A549 (cell line): Measurements from ENCODE around the gene BCDIN3D. TPM values are rescaled to one million over a fixed set of nuclear protein-coding genes. Genes with fewer than 3 reads are reported as not detected.

Experiments
- ATAC-seq, 2 experiments: fragments of 200-7000 bp in 1 of 2; fragments of >200 bp in 1 of 2; cut with Nextera tagmentation in 1 of 2; cut with Tn5 transposase in 1 of 2; 3 replicates each; pipeline versions ENCODE4 v1.8.0 to v1.9.1; 2018 to 2020; ENCODE audit warnings: mild to moderate bottlenecking in 1 of 2, moderate library complexity in 1 of 2
- CTCF ChIA-PET: fragments of 300-600 bp; sonication (Branson Sonifier 250); formaldehyde crosslinking; extraction: SDS; loops from one replicate; lab custom pipeline; 2021; ENCODE audit warnings: antibody characterized with exemption, inconsistent platforms; lab: Yijun Ruan, JAX
- POLR2A ChIA-PET: fragments of 350-600 bp; formaldehyde crosslinking; extraction: SDS; loops from one replicate; lab custom pipeline; 2021; ENCODE audit warnings: antibody characterized with exemption, inconsistent platforms; lab: Yijun Ruan, JAX
- DNase-seq, 2 experiments: peaks; one replicate each; pipeline versions ENCODE4 v3.0.0 to v3.0.0-alpha.2; 2011 to 2016; ENCODE audit warnings: low read depth in 1 of 2, low spot score in 1 of 2
- FAIRE-seq: peaks from 2 replicates; lab custom pipeline; 2011; peaks lifted over from hg19 to GRCh38; lab: Jason Lieb, UNC
- H3K27ac ChIP-seq, 2 experiments: fragments of >200 bp; sonication (Bioruptor Twin); formaldehyde crosslinking; 3 replicates each; pipeline ENCODE4 v1.5.1; 2016 to 2017
- H3K4me1 ChIP-seq: fragments of >200 bp; sonication (Bioruptor Twin); formaldehyde crosslinking; 3 replicates; pipeline ENCODE4 v1.6.1; 2016
- H3K4me2 ChIP-seq: fragments of >200 bp; sonication (Bioruptor Twin); formaldehyde crosslinking; 3 replicates; pipeline ENCODE4 v1.6.1; 2016
- H3K4me3 ChIP-seq: fragments of >200 bp; sonication (Bioruptor Twin); formaldehyde crosslinking; 3 replicates; pipeline ENCODE4 v1.5.1; 2016
- H3K9me3 ChIP-seq: fragments of >200 bp; sonication (Bioruptor Twin); formaldehyde crosslinking; 3 replicates; pipeline ENCODE4 v1.6.1; 2016
- ATOH8 ChIP-seq: fragments of 250-450 bp; sonication (Bioruptor Pico); IDR thresholded peaks from 2 replicates; pipeline ENCODE4 v1.5.0; 2020; ENCODE audit warnings: low read depth, mild to moderate bottlenecking, moderate library complexity
- BHLHE40 ChIP-seq: IDR thresholded peaks from 2 replicates; pipeline ENCODE4 v1.6.1; 2012; ENCODE audit warnings: low read depth, low read length, inconsistent platforms
- CBX2 ChIP-seq: fragments of 200-600 bp; sonication (generic); IDR thresholded peaks from 2 replicates; pipeline ENCODE4 v1.6.1; 2016; ENCODE audit warnings: low read depth, mild to moderate bottlenecking, borderline replicate concordance
- CBX8 ChIP-seq: fragments of 200-600 bp; sonication (generic); IDR thresholded peaks from 2 replicates; pipeline ENCODE4 v1.6.1; 2016
- CEBPB ChIP-seq, 2 experiments: fragments of >200 bp in 1 of 2; sonication (Bioruptor Twin) in 1 of 2; formaldehyde crosslinking in 1 of 2; IDR thresholded peaks; 2 replicates each; pipeline ENCODE4 v1.6.1; 2012 to 2016
- CHD4 ChIP-seq: fragments of 200-600 bp; sonication (generic); IDR thresholded peaks from 2 replicates; pipeline ENCODE4 v1.6.1; 2016; ENCODE audit warnings: antibody characterized with exemption, mild to moderate bottlenecking, borderline replicate concordance
- CTCF ChIP-seq: fragments of >200 bp; sonication (Bioruptor Twin); formaldehyde crosslinking; IDR thresholded peaks from 3 replicates; pipeline ENCODE4 v1.5.1; 2016
- EHF ChIP-seq: fragments of 250-450 bp; sonication (Bioruptor Pico); IDR thresholded peaks from 2 replicates; pipeline ENCODE4 v1.5.0; 2020; ENCODE audit warnings: mild to moderate bottlenecking
- FOSL2 ChIP-seq, 2 experiments: fragments of 450-650 bp in 1 of 2; fragments of >200 bp in 1 of 2; sonication (Bioruptor Twin) in 1 of 2; formaldehyde crosslinking; IDR thresholded peaks; 2 replicates each; pipeline versions ENCODE4 v1.5.0 to v1.6.1; 2016 to 2020; ENCODE audit warnings: mild to moderate bottlenecking in 1 of 2, moderate library complexity in 1 of 2
- HMGXB4 ChIP-seq: fragments of 250-450 bp; sonication (Bioruptor Pico); IDR thresholded peaks from 2 replicates; pipeline ENCODE4 v1.5.0; 2021; ENCODE audit warnings: mild to moderate bottlenecking, moderate library complexity, borderline replicate concordance
- MAX ChIP-seq: IDR thresholded peaks from 2 replicates; pipeline ENCODE4 v1.6.1; 2012
- MAZ ChIP-seq: fragments of 150-350 bp; IDR thresholded peaks from 2 replicates; pipeline ENCODE4 v1.6.1; 2014; ENCODE audit warnings: antibody characterized with exemption, low read depth, low read length, borderline replicate concordance
- MYC ChIP-seq: IDR thresholded peaks from 2 replicates; pipeline ENCODE4 v1.6.1; 2012; ENCODE audit warnings: mild to moderate bottlenecking, inconsistent platforms, low read length, improper control_type of control experiment, borderline replicate concordance
- NPAS2 ChIP-seq: fragments of 250-450 bp; sonication (Bioruptor Pico); IDR thresholded peaks from 2 replicates; pipeline ENCODE4 v1.8.0; 2022; ENCODE audit warnings: mild to moderate bottlenecking, moderate library complexity, borderline replicate concordance
- RAD21 ChIP-seq, 2 experiments: fragments of >200 bp in 1 of 2; sonication (Bioruptor Twin) in 1 of 2; formaldehyde crosslinking in 1 of 2; IDR thresholded peaks in 1 of 2; conservative IDR thresholded peaks in 1 of 2; 2 replicates in 1 of 2; 3 replicates in 1 of 2; pipeline ENCODE4 v1.6.1; 2012 to 2018; ENCODE audit warnings: inconsistent platforms in 1 of 2
- RFX5 ChIP-seq: fragments of 450-650 bp; IDR thresholded peaks from 2 replicates; pipeline ENCODE4 v1.7.1; 2014; ENCODE audit warnings: antibody characterized with exemption, mild to moderate bottlenecking, moderate library complexity
- SREBF2 ChIP-seq: fragments of 450-650 bp; IDR thresholded peaks from 2 replicates; pipeline ENCODE4 v1.6.1; 2014; ENCODE audit warnings: mild to moderate bottlenecking, moderate library complexity
- ZSCAN20 ChIP-seq: fragments of 250-450 bp; sonication (Bioruptor Pico); IDR thresholded peaks from 2 replicates; pipeline ENCODE4 v1.8.0; 2022; ENCODE audit warnings: mild to moderate bottlenecking, moderate library complexity
- WGBS: methylation state at CpG from one replicate; pipeline ENCODE4 v1.1.6; 2017; ENCODE audit errors: missing lambda C conversion rate; 5-methylcytosine and 5-hydroxymethylcytosine counted together
- polyA plus RNA-seq, 4 experiments: library from polyadenylated mRNA; depleted of rRNA in 3 of 4; stranded (reverse); fragments of >200 nt; fragmentation: RNase III in 1 of 4; extraction: RNeasy Plus Mini Kit Qiagen cat#74134 plus additional on column Dnase treatment in 1 of 4; gene quantifications; 2 replicates in 3 of 4; 3 replicates in 1 of 4; pipeline ENCODE4 v1.2.3, GENCODE V29; 2011 to 2017

The BCDIN3D gene
- polyA plus RNA-seq, 2 of the 4 experiments (the other 2 are of a cell fraction), result 4.2 to 5.8 TPM

GRCh38 chr12:49885663-49886461 lies 43.0 kb upstream of the BCDIN3D start:
- Histone ChIP-seq H3K4me2 (no peak overlapping the region), H3K4me1 (peaks cover 13% of the 10 kb centered on the region), H3K4me3 (no peak overlapping the region), H3K9me3 (no peaks in the 10 kb centered on the region), H3K27ac (no peak overlapping the region)
- TF ChIP-seq MAX (no peak), CBX2 (no peak), EHF (CRISPR knock-in tag) (no peak), SREBF2 (no peak), HMGXB4 (CRISPR knock-in tag) (no peak), ZSCAN20 (CRISPR knock-in tag) (no peak), MAZ (no peak), CEBPB (IDR thresholded peaks at IDR 0.05) (no peak), MYC (no peak), FOSL2 (IDR thresholded peaks at IDR 0.05) (no peak), FOSL2 (CRISPR knock-in tag; IDR thresholded peaks at IDR 0.05) (no peak), BHLHE40 (no peak)
- WGBS, result 68% methylated on average over 12 of the region's 16 CpGs
- ATAC-seq, result no peak
- ChIA-PET POLR2A (no interaction called here), CTCF (interaction anchor here (0.7 to 2.8 kb wide), 6 partner anchors 17 to 521 kb away, joined by 3 to 9 read pairs (median 5); no protein-coding TSS in a partner anchor)
- FAIRE-seq, result no peak
- DNase-seq, result no peak

GRCh38 chr12:49885118-49885517 lies 42.2 kb upstream of the BCDIN3D start:
- H3K27ac ChIP-seq, result no peak overlapping the region
- FAIRE-seq, result no peak

More at GRCh38 chr12:49885118-49885517, 42.2 kb upstream of the BCDIN3D start:
- DNase-seq (no peak), ATAC-seq (no peak)
- CTCF ChIA-PET, result interaction anchor here (0.9 to 2.8 kb wide), 3 partner anchors 16 to 82 kb away, joined by 3 to 9 read pairs (median 5); no protein-coding TSS in a partner anchor
- no peak overlapping the region for H3K4me3 ChIP-seq
- 56% methylated on average over 6 of the region's 6 CpGs for WGBS
- no peak overlapping the region for H3K4me2 ChIP-seq
- POLR2A ChIA-PET, result no interaction called here
- no peaks in the 10 kb centered on the region for H3K9me3 ChIP-seq
- H3K4me1 ChIP-seq, result peaks cover 13% of the 10 kb centered on the region
- TF ChIP-seq CHD4 (no peak), RAD21 (conservative IDR thresholded peaks at IDR 0.05 in 1 of 2, IDR thresholded peaks at IDR 0.05 in 1 of 2) (no peak), ATOH8 (CRISPR knock-in tag) (no peak), RFX5 (no peak), CTCF (no peak), CBX8 (no peak), NPAS2 (CRISPR knock-in tag) (no peak)
